GM18505 (cell line): ENCODE measurements around the gene IL17REL.

ENCODE experiments used
- ATAC-seq: cut with Tn5 transposase; IDR thresholded peaks from one replicate; pipeline ENCODE4 v1.9.1; 2021; ENCODE audit not compliant: unreplicated experiment
- POLR2A ChIP-seq: IDR thresholded peaks from 4 replicates; pipeline ENCODE4 v1.6.1; 2011; ENCODE audit warnings: borderline replicate concordance; ENCODE audit not compliant: insufficient read depth, insufficient read length; ENCODE audit errors: extremely low read depth

The IL17REL gene

DNA sequence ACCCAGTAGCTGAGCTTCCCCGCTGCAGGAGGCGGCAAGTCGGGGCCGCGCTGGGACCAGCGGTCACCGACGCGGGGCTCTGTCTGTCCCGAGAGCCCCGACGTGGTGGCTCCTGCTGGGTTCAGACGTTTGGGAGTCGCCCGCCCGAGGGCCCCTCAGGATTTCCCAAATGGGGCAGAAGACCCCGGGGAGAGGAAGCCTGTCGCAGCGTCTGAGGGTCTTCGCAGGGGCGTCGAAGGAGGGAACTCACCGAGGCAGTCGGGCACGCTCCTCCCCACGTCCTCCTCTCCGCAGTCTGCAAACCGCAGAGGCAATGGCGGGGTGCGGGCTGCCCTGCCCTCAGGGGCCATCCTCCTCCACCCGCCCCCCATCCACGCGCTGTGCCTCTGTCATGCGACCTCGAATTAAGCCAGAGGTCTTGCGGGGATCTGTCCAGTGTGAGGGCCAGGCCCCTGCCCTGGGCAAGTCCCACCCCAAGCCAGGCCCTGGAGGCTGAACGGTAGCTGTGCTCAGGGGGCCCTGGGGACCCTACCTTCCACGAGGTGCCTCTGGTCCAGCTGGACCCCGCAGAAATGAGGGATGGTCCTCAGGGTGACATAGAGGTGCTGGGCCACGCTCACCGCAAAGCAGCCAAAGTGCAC, 12.5 kb downstream of the IL17REL start:
- TF ChIP-seq POLR2A, result no peak
- no peak for ATAC-seq

- TF ChIP-seq POLR2A, result no peak
Measured at GRCh38 chr22:49999063-49999945, 13.3 kb downstream of the IL17REL start.

DNA sequence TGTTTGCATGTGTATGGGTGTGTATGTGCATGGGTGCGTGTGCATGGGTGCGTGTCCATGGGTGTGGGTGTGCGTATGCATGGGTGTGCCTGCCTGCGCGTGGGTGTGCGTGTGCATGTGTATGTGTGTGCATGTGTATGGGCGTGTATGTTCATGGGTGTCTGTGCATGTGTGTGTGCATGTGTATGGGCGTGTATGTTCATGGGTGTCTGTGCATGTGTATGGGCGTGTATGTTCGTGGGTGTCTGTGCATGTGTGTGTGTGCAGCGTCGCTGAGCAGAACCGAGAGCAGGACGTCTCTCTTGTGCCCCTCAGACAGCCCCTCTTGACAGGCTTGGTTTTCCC, 13.9 kb downstream of the IL17REL start:
- TF ChIP-seq POLR2A, result no peak
- ATAC-seq, result no peak

More at GRCh38 chr22:49999063-49999945, 13.3 kb downstream of the IL17REL start:
- no peak for ATAC-seq

DNA sequence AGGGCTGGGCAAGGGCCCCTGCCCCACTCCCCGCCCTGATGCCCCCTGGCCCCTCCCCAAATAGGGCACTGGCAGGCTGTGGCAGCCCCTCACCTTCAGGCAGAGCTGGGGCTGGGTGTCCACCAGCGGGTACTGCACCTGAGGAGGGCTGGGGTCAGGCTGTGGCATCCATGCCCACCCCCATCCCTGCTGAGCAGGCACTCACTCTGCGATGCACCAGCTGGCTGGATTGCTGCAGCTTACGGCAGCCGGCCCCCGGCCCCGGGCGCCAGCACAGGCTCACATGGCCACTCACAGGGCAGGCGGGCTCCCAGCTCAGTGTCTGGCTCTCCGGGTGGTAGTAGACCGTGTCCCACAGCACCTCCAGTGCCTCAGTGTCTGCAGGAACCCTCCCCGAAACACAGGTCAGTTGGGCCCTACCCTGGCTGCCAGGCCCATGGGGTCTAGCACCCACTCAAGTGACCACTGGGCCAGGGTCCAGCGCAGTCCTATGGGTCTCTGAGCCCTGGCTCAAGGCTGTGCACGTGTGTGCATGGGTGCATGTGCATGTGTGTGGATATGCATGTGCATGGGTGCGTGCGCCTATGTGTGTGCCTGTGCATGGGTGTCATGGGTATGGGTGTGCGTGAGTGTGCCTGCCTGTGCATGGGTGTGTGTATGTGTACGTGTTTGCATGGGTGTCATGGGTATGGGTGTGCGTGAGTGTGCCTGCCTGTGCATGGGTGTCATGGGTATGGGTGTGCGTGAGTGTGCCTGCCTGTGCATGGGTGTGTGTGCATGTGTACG, 14.4 kb downstream of the IL17REL start:
- no peak for TF ChIP-seq POLR2A
- no peak for ATAC-seq

DNA sequence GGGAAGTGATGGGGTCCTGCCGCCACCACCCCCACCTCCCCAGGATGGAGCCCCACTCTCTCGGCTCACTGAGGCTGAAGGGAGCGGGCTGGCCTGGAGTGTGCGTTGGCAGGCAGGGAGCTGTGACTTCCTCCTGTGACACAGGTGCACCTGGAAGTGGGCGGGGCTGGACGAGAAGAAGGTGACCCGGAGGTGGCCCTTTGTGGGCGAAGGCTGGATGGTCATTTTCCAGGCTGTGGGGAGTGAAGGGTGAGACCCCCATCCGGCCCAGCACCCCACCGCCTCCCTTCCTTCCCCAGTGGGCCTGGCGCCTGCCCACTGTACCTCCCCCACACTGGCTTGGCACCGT, 15.3 kb downstream of the IL17REL start:
- no peak for ATAC-seq
- no peak for TF ChIP-seq POLR2A

GRCh38 chr22:49996518-49997250, 15.9 kb downstream of the IL17REL start:
- ATAC-seq, result no peak
- no peak for TF ChIP-seq POLR2A

DNA sequence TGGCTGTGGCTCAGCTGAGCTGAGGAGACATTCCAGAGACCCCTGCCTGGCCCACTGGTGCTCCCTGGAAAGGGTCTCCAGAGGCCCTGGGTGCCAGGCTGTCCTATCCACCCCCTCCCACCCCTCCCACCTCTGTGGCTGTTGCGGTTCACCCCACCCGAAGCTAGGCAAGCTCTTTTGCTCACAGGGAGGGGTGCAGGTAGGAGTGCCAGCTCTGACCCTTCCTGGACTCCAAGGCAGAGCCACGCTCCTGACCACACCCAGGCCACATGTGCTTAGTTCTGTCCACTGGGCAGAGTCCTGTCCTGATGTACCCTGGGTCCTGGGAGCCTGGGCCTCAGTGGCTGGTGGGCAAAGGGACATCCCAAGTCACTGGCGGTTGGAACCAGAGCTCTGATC, 16.4 kb downstream of the IL17REL start:
- TF ChIP-seq POLR2A, result no peak
- ATAC-seq, result no peak

GRCh38 chr22:49995361-49996118, 17.0 kb downstream of the IL17REL start:
- TF ChIP-seq POLR2A, result no peak
- ATAC-seq, result no peak

DNA sequence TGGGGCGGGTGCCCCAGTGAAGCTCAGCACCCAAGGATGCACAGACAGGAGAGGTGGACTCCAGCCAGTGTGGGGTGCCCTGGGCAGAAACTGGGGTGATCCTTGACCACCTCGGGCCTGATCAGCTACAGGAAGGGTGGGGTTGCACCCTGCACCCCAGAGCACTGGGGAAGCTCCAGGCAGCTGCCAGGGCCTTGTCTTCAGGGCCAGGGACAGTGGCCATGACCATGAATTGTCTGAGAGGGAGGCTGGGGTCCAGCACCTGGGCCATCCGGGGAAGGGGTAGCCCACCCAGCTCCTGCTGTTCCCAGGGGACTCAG, 17.6 kb downstream of the IL17REL start:
- ATAC-seq, result no peak
- no peak for TF ChIP-seq POLR2A

GRCh38 chr22:49994361-49995040, 18.1 kb downstream of the IL17REL start:
- TF ChIP-seq POLR2A, result no peak
- ATAC-seq, result no peak

- no peak for ATAC-seq
- no peak for TF ChIP-seq POLR2A
Measured at GRCh38 chr22:49993649-49994360, 18.8 kb downstream of the IL17REL start.
